OCI-LY3 (cell line): ENCODE results near the gene ITPR1.

ENCODE experiments used
- H2AFZ ChIP-seq: fragments of 200-600, 300-600 bp; shearing (Covaris generic); 2 replicates; pipeline ENCODE4 v1.6.0; 2014; ENCODE audit warnings: antibody characterized with exemption, low read depth, low read length
- H3K27ac ChIP-seq: fragments of 200-600, 300-600 bp; sonication (generic); 2 replicates; pipeline ENCODE4 v1.5.1; 2014; ENCODE audit warnings: mild to moderate bottlenecking, low read length, moderate library complexity, mixed read lengths
- H3K27me3 ChIP-seq: fragments of 200-600, 300-600 bp; sonication (generic); 2 replicates; pipeline ENCODE4 v1.6.1; 2014; ENCODE audit warnings: low read depth, low read length, mixed read lengths
- H3K36me3 ChIP-seq: fragments of 200-600, 300-600 bp; sonication (generic); replicated peaks from 2 replicates; pipeline ENCODE3; 2014; ENCODE audit warnings: low read depth, low read length, mixed read lengths
- H3K4me1 ChIP-seq: fragments of 300-600, 200-600 bp; sonication (generic); 2 replicates; pipeline ENCODE4 v1.6.1; 2014; ENCODE audit warnings: low read length, mixed read lengths
- H3K4me2 ChIP-seq: fragments of 200-600, 300-600 bp; sonication (generic); 2 replicates; pipeline ENCODE4 v1.6.1; 2014; ENCODE audit warnings: low read length, mixed read lengths
- H3K4me3 ChIP-seq: fragments of 300-600, 200-600 bp; sonication (generic); 2 replicates; pipeline ENCODE4 v1.5.1; 2014; ENCODE audit warnings: antibody characterized with exemption, mild to moderate bottlenecking, low read length, moderate library complexity
- H3K79me2 ChIP-seq: fragments of 300-600, 200-600 bp; shearing (Covaris generic); 2 replicates; pipeline ENCODE4 v1.6.1; 2014; ENCODE audit warnings: mild to moderate bottlenecking, low read length, mixed read lengths
- H3K9ac ChIP-seq: fragments of 300-600, 200-600 bp; shearing (Covaris generic); 2 replicates; pipeline ENCODE4 v1.6.0; 2014; ENCODE audit warnings: mild to moderate bottlenecking, low read length, moderate library complexity
- H3K9me3 ChIP-seq: fragments of 200-600, 300-600 bp; shearing (Covaris generic); 2 replicates; pipeline ENCODE4 v1.6.1; 2014; ENCODE audit warnings: low read length, mixed read lengths; ENCODE audit not compliant: insufficient read depth
- H4K20me1 ChIP-seq: fragments of 200-600, 300-600 bp; sonication (generic); 2 replicates; pipeline ENCODE4 v1.6.1; 2016; ENCODE audit warnings: low read length, mixed read lengths; ENCODE audit not compliant: insufficient read depth
- EZH2phosphoT487 ChIP-seq: fragments of 200-600 bp; shearing (Covaris generic); IDR thresholded peaks from 2 replicates; pipeline ENCODE4 v1.6.1; 2018; ENCODE audit warnings: antibody characterized with exemption, mixed run types, low read depth
- TF ChIP-seq, protein P1 (sequence below): fragments of 200-600, 300-600 bp; sonication (generic); IDR thresholded peaks from 2 replicates; pipeline ENCODE4 v1.5.1; 2014; ENCODE audit warnings: antibody characterized with exemption, low read length, low read depth

Gene ITPR1

GRCh38 chr3:4564928-4565586 is 71.9 kb downstream of the ITPR1 start:
- H3K79me2 ChIP-seq, result no peaks in the 10 kb centered on the region
- H3K4me3 ChIP-seq, result no peak overlapping the region
- no peaks in the 10 kb centered on the region for H3K4me1 ChIP-seq
- no peaks in the 10 kb centered on the region for H3K36me3 ChIP-seq
- no peak overlapping the region for H3K9ac ChIP-seq
- H3K4me2 ChIP-seq, result no peak overlapping the region
- no peaks in the 10 kb centered on the region for H3K9me3 ChIP-seq
- no peak overlapping the region for H2AFZ ChIP-seq
- H4K20me1 ChIP-seq, result no peaks in the 10 kb centered on the region
- TF ChIP-seq, protein P1, sequence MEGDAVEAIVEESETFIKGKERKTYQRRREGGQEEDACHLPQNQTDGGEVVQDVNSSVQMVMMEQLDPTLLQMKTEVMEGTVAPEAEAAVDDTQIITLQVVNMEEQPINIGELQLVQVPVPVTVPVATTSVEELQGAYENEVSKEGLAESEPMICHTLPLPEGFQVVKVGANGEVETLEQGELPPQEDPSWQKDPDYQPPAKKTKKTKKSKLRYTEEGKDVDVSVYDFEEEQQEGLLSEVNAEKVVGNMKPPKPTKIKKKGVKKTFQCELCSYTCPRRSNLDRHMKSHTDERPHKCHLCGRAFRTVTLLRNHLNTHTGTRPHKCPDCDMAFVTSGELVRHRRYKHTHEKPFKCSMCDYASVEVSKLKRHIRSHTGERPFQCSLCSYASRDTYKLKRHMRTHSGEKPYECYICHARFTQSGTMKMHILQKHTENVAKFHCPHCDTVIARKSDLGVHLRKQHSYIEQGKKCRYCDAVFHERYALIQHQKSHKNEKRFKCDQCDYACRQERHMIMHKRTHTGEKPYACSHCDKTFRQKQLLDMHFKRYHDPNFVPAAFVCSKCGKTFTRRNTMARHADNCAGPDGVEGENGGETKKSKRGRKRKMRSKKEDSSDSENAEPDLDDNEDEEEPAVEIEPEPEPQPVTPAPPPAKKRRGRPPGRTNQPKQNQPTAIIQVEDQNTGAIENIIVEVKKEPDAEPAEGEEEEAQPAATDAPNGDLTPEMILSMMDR, result no peak
- TF ChIP-seq EZH2phosphoT487, result no peak
- no peaks in the 10 kb centered on the region for H3K27me3 ChIP-seq
- no peak overlapping the region for H3K27ac ChIP-seq

- Histone ChIP-seq H4K20me1 (no peaks in the 10 kb centered on the region), H3K4me3 (no peak overlapping the region), H3K4me1 (no peaks in the 10 kb centered on the region), H3K9me3 (no peaks in the 10 kb centered on the region), H3K27me3 (no peaks in the 10 kb centered on the region), H3K9ac (no peak overlapping the region), H3K27ac (no peak overlapping the region), H3K36me3 (no peaks in the 10 kb centered on the region), H3K4me2 (no peak overlapping the region), H3K79me2 (no peaks in the 10 kb centered on the region), H2AFZ (no peak overlapping the region)
- TF ChIP-seq, protein P1, result no peak
- no peak for TF ChIP-seq EZH2phosphoT487
Measured at GRCh38 chr3:4565809-4566501, 72.8 kb downstream of the ITPR1 start.

DNA sequence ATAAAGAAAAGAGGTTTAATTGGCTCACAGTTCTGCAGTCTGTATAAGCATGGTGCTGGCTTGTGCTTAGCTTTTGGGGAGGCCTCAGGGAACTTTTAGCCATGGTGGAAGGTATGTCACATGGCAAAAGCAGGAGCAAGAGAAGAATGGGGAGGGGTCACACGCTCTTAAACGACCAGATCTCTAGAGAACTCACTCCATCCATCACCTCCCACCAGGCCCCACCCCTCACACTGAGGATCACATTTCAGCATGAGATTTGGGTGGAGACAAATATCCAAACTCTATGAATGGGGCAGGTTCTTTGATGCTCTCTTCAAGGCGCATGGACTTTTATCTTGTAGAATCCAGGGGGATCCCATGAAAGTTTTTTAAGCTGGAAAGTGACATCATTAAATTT is 75.7 kb downstream of the ITPR1 start:
- no peak overlapping the region for H3K27ac ChIP-seq
- no peaks in the 10 kb centered on the region for H3K36me3 ChIP-seq
- no peak overlapping the region for H3K9ac ChIP-seq
- no peaks in the 10 kb centered on the region for H3K4me1 ChIP-seq
- H3K4me3 ChIP-seq, result no peak overlapping the region
- H4K20me1 ChIP-seq, result no peaks in the 10 kb centered on the region
- H3K79me2 ChIP-seq, result no peaks in the 10 kb centered on the region
- H3K4me2 ChIP-seq, result no peak overlapping the region
- H3K9me3 ChIP-seq, result no peaks in the 10 kb centered on the region
- no peak for TF ChIP-seq EZH2phosphoT487
- TF ChIP-seq, protein P1, result no peak
- H2AFZ ChIP-seq, result no peak overlapping the region
- H3K27me3 ChIP-seq, result no peaks in the 10 kb centered on the region

- TF ChIP-seq, protein P1, result no peak
- no peak for TF ChIP-seq EZH2phosphoT487
- no peak overlapping the region for H3K4me2 ChIP-seq
Measured at GRCh38 chr3:4570840-4571621, 77.9 kb downstream of the ITPR1 start.

More at GRCh38 chr3:4570840-4571621, 77.9 kb downstream of the ITPR1 start:
- H3K4me1 ChIP-seq, result no peaks in the 10 kb centered on the region
- no peaks in the 10 kb centered on the region for H3K27me3 ChIP-seq
- no peak overlapping the region for H3K27ac ChIP-seq
- no peaks in the 10 kb centered on the region for H3K9me3 ChIP-seq
- H4K20me1 ChIP-seq, result no peaks in the 10 kb centered on the region
- H3K9ac ChIP-seq, result no peak overlapping the region
- H3K79me2 ChIP-seq, result no peaks in the 10 kb centered on the region
- no peak overlapping the region for H2AFZ ChIP-seq
- H3K4me3 ChIP-seq, result no peak overlapping the region
- no peaks in the 10 kb centered on the region for H3K36me3 ChIP-seq
